ENCODE data around the gene SMIM45.

SMIM45 gene

DNA sequence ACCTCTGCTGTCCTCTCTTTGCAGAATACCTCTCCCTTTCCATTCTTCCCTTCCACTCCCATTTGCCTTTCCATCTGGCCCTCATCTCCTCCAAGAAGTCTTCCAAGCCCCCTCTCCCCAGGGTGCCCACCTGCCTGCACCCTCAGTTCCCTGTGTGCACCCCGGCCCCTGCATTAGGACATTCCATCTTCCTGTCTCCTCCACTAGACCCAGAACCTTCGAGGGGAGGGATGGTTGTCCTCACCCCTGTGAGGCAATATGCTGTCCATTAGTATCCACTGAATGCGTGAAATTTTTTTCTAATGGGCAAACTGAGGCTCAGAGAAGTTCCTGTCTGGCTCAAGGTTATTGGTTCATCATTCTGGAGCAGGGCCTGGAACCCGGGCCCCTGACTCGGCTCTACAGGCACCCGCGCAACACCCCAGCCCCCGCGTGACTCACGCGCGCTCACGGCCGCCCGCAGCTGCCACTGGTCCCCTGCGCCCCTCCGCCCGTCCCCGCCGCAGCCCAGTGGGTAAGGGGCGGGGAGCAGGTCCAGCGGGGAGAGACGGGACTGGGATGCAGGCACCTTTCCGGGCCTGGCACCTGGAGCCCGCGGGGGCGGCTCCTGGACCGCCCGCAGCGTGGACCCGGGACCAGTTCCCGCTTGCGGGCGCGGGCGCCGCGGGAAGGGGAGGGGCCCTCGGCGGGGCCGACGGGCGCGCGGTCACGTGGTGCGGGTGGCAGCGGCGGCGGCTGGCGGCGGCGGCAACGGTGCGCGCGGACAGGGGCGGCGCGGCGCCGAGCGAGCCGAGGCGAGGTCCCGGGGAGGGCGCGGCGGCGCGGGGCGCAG lies 24.3 kb downstream of the SMIM45 start:
- Histone ChIP-seq H3K27ac (ENCODE audit: low read depth, low read length, severe bottlenecking) (no peak overlapping the region), H3K36me3 (ENCODE audit: control insufficient read depth, insufficient read depth, low read length) (no peaks in the 10 kb centered on the region), H3K4me3 (ENCODE audit: extremely low read depth, insufficient read depth, low read length, poor library complexity, severe bottlenecking) (peak overlapping the region; percentile 46), H3K9me3 (ENCODE audit: control insufficient read depth, low read length) (no peaks in the 10 kb centered on the region), H3K4me1 (ENCODE audit: control insufficient read depth, insufficient read depth, low read length, poor library complexity, severe bottlenecking) (peaks cover 5% of the 10 kb centered on the region)
- 4 to 7% methylated on average over 11 to 34 of the region's 72 CpGs for WGBS, 2 experiments (ENCODE audit: insufficient coverage in 2 of 2)

GRCh38 chr22:41976961-41977566 lies 25.1 kb downstream of the SMIM45 start:
- Histone ChIP-seq H3K27ac (ENCODE audit: low read depth, low read length, severe bottlenecking) (no peak overlapping the region), H3K4me3 (ENCODE audit: extremely low read depth, insufficient read depth, low read length, poor library complexity, severe bottlenecking) (peak overlapping the region; percentile 37), H3K4me1 (ENCODE audit: control insufficient read depth, insufficient read depth, low read length, poor library complexity, severe bottlenecking) (peaks cover 5% of the 10 kb centered on the region), H3K9me3 (ENCODE audit: control insufficient read depth, low read length) (no peaks in the 10 kb centered on the region), H3K36me3 (ENCODE audit: control insufficient read depth, insufficient read depth, low read length) (no peaks in the 10 kb centered on the region)
- WGBS, 2 experiments (ENCODE audit: insufficient coverage in 2 of 2): 6% methylated on average over 41 to 42 of the region's 46 CpGs

GRCh38 chr22:41978732-41979131 lies 26.8 kb downstream of the SMIM45 start:
- no peaks in the 10 kb centered on the region for H3K36me3 ChIP-seq (ENCODE audit: control insufficient read depth, insufficient read depth, low read length)
- H3K9me3 ChIP-seq (ENCODE audit: control insufficient read depth, low read length): no peaks in the 10 kb centered on the region
- 100% methylated on average over 1 of the region's 1 CpG; no CpG with 5 or more reads in 1 of the 2 experiments for WGBS, 2 experiments (ENCODE audit: insufficient coverage in 2 of 2)
- peaks cover 5% of the 10 kb centered on the region for H3K4me1 ChIP-seq (ENCODE audit: control insufficient read depth, insufficient read depth, low read length, poor library complexity, severe bottlenecking)
- H3K27ac ChIP-seq (ENCODE audit: low read depth, low read length, severe bottlenecking): no peak overlapping the region
- no peak overlapping the region for H3K4me3 ChIP-seq (ENCODE audit: extremely low read depth, insufficient read depth, low read length, poor library complexity, severe bottlenecking)

DNA sequence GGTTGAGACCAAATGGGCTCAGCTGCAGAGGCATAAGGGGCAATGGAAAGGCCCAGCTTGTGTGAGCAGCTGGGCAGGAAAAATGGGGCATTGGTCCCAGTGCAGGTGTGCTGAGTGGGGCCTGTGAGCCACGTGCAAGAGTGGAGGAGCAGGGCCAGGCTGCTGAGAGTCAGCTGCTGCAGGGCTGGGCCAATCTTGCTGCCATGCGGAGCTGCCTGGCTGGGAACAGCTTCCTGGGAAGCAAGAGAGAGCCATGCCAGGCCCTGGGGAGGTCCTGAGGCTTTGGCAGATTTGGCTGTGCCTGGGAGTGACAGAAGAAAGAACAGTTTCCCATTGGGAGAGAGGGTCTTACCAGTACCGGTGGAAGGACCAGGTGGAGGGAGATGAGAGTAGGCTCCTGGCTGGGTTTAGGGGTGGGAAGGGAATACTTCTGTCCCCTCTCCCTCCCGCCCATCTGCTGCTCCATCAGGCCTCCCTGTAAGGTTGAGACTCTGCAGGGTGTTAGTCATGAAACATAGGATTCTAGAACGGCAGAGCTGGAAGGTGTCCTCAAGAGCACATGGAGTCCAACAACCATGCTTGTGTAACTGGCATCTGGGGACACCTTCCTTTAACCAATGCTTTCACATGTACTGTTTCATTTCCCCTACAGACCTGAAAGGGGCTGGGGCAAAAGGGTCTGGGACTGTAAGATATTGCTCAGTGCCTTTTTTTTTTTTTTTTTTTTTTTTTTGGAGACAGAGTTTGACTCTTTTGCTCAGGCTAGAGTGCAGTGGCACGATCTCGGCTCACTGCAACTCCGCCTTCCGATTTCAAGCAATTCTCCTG lies 27.7 kb downstream of the SMIM45 start:
- H3K36me3 ChIP-seq (ENCODE audit: control insufficient read depth, insufficient read depth, low read length): no peaks in the 10 kb centered on the region
- H3K27ac ChIP-seq (ENCODE audit: low read depth, low read length, severe bottlenecking): no peak overlapping the region
- H3K4me3 ChIP-seq (ENCODE audit: extremely low read depth, insufficient read depth, low read length, poor library complexity, severe bottlenecking): no peak overlapping the region
- no peaks in the 10 kb centered on the region for H3K9me3 ChIP-seq (ENCODE audit: control insufficient read depth, low read length)
- WGBS, 2 experiments (ENCODE audit: insufficient coverage in 2 of 2): 88 to 91% methylated on average over 4 to 8 of the region's 9 CpGs
- peaks cover 5% of the 10 kb centered on the region for H3K4me1 ChIP-seq (ENCODE audit: control insufficient read depth, insufficient read depth, low read length, poor library complexity, severe bottlenecking)

GRCh38 chr22:41982865-41983264 lies 30.9 kb downstream of the SMIM45 start:
- no peaks in the 10 kb centered on the region for H3K36me3 ChIP-seq (ENCODE audit: control insufficient read depth, insufficient read depth, low read length)
- 88 to 90% methylated on average over 4 to 5 of the region's 5 CpGs for WGBS, 2 experiments (ENCODE audit: insufficient coverage in 2 of 2)

DNA sequence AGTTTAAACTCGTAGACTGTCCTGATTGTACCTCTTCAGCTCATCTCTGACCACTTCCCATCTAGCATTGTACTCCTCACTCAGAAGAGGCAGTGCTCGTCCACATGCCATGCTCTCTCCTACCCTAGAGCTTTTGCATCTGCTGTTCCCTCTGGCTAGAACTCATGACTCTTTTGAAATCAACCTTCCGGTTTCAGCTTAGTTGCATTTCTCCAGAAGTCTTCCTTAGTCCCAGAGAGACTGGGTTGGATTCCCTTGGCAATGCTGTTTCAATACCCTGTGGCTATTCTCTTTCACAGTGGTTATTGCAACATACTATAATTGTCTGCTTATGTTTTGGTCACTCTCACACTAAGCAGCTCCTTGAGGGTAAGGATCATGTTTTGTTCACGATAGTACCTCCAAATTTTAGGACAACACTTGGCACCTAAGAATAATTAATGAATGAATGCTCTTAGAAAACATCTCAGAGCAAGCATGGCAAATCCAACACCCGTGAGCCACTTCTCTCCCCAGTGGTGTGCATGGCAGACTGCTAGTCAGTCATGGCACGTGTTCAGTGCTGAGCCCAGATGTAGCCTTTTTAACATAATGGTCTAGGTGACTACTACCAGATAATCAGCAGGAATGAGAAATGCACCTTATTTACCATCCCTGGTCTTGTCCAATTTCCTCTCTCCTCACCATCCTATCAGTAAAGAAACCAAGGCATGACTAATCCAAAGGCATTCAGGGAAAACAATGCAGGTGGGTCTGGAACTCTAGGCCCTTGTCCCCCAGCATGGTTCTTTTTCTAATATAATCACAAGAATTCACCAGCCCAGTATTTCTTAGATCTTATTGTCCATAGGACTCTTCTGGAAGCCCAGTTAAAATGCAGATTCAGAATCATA lies 31.8 kb downstream of the SMIM45 start:
- Histone ChIP-seq H3K4me1 (ENCODE audit: control insufficient read depth, insufficient read depth, low read length, poor library complexity, severe bottlenecking) (no peaks in the 10 kb centered on the region), H3K9me3 (ENCODE audit: control insufficient read depth, low read length) (no peaks in the 10 kb centered on the region), H3K4me3 (ENCODE audit: extremely low read depth, insufficient read depth, low read length, poor library complexity, severe bottlenecking) (no peak overlapping the region), H3K27ac (ENCODE audit: low read depth, low read length, severe bottlenecking) (no peak overlapping the region), H3K36me3 (ENCODE audit: control insufficient read depth, insufficient read depth, low read length) (no peaks in the 10 kb centered on the region)
- WGBS, 2 experiments (ENCODE audit: insufficient coverage in 2 of 2): 87 to 88% methylated on average over 3 to 6 of the region's 6 CpGs

More at GRCh38 chr22:41982865-41983264, 30.9 kb downstream of the SMIM45 start:
- Histone ChIP-seq H3K4me1 (ENCODE audit: control insufficient read depth, insufficient read depth, low read length, poor library complexity, severe bottlenecking) (no peaks in the 10 kb centered on the region), H3K27ac (ENCODE audit: low read depth, low read length, severe bottlenecking) (no peak overlapping the region), H3K4me3 (ENCODE audit: extremely low read depth, insufficient read depth, low read length, poor library complexity, severe bottlenecking) (no peak overlapping the region), H3K9me3 (ENCODE audit: control insufficient read depth, low read length) (no peaks in the 10 kb centered on the region)

GRCh38 chr22:41987276-41987675 lies 35.3 kb downstream of the SMIM45 start:
- Histone ChIP-seq H3K4me1 (ENCODE audit: control insufficient read depth, insufficient read depth, low read length, poor library complexity, severe bottlenecking) (no peaks in the 10 kb centered on the region), H3K36me3 (ENCODE audit: control insufficient read depth, insufficient read depth, low read length) (no peaks in the 10 kb centered on the region), H3K27ac (ENCODE audit: low read depth, low read length, severe bottlenecking) (no peak overlapping the region), H3K4me3 (ENCODE audit: extremely low read depth, insufficient read depth, low read length, poor library complexity, severe bottlenecking) (no peak overlapping the region), H3K9me3 (ENCODE audit: control insufficient read depth, low read length) (no peaks in the 10 kb centered on the region)
- WGBS, 2 experiments (ENCODE audit: insufficient coverage in 2 of 2): 89 to 100% methylated on average over 1 to 5 of the region's 5 CpGs

DNA sequence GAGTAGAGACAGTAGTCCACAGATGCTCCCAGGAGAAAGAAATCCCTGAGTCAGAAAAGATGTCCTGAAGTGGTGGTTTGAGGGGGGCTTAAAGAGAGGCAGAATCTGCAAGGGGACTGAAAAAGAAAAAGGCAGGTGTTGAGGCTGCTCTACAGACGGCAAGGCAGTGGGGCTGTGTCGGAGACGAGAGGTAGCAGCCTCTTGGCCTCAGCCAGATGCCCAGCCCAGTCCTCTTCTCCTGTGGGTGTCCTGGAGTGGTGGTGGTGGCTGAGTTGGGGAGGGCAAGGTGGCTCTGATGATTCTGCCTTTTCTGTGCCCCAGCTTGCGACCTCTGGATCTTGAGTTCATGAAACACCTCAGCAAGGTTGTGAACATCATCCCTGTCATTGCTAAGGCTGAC lies 37.3 kb downstream of the SMIM45 start:
- Histone ChIP-seq H3K4me3 (ENCODE audit: extremely low read depth, insufficient read depth, low read length, poor library complexity, severe bottlenecking) (no peak overlapping the region), H3K9me3 (ENCODE audit: control insufficient read depth, low read length) (no peaks in the 10 kb centered on the region), H3K4me1 (ENCODE audit: control insufficient read depth, insufficient read depth, low read length, poor library complexity, severe bottlenecking) (no peaks in the 10 kb centered on the region), H3K27ac (ENCODE audit: low read depth, low read length, severe bottlenecking) (no peak overlapping the region), H3K36me3 (ENCODE audit: control insufficient read depth, insufficient read depth, low read length) (no peaks in the 10 kb centered on the region)
- 87 to 95% methylated on average over 3 to 4 of the region's 4 CpGs for WGBS, 2 experiments (ENCODE audit: insufficient coverage in 2 of 2)

DNA sequence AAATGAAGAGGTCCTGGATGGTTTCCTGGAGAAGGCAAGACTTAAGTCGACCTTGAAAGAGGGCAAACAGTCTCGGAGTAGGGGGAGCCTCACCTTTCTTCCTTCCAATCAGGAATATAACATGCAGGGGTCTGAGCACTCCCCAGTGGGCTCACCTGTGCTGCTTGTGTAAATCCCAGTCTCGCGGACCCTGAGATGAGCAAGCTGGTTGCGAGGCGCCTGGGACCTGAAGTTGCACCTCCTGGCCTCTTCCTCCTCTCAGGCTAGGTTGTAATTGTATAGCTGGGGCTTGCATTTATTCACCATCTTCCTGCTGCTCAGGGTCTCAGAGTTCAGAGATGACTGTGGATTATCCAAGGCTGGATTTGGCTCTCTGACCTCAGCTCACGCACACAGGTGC lies 39.2 kb downstream of the SMIM45 start:
- no peaks in the 10 kb centered on the region for H3K36me3 ChIP-seq (ENCODE audit: control insufficient read depth, insufficient read depth, low read length)
- 95 to 100% methylated on average over 5 to 6 of the region's 7 CpGs for WGBS, 2 experiments (ENCODE audit: insufficient coverage in 2 of 2)

DNA sequence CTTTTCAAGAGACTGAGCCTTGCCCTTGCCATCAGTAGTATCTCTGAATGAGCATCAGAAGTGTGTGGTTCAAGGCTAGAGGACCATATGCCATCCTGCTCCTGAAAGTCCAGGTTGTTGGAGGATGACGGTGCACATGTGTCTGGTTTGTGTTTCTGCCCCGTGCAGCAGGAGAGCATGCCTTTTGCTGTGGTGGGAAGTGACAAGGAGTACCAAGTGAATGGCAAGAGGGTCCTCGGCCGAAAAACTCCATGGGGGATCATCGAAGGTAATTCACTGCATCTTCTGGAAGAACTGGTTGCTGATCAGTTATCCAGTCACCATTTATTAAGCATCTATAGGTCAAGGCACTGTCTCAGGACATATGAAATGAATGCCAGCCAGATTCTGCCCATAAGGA lies 40.5 kb downstream of the SMIM45 start:
- Histone ChIP-seq H3K4me3 (ENCODE audit: extremely low read depth, insufficient read depth, low read length, poor library complexity, severe bottlenecking) (no peak overlapping the region), H3K4me1 (ENCODE audit: control insufficient read depth, insufficient read depth, low read length, poor library complexity, severe bottlenecking) (no peaks in the 10 kb centered on the region), H3K27ac (ENCODE audit: low read depth, low read length, severe bottlenecking) (no peak overlapping the region), H3K36me3 (ENCODE audit: control insufficient read depth, insufficient read depth, low read length) (no peaks in the 10 kb centered on the region), H3K9me3 (ENCODE audit: control insufficient read depth, low read length) (no peaks in the 10 kb centered on the region)
- 94 to 97% methylated on average over 5 of the region's 5 CpGs for WGBS, 2 experiments (ENCODE audit: insufficient coverage in 2 of 2)

More for the DNA sequence above, 39.2 kb downstream of the SMIM45 start:
- Histone ChIP-seq H3K4me1 (ENCODE audit: control insufficient read depth, insufficient read depth, low read length, poor library complexity, severe bottlenecking) (no peaks in the 10 kb centered on the region), H3K27ac (ENCODE audit: low read depth, low read length, severe bottlenecking) (no peak overlapping the region), H3K9me3 (ENCODE audit: control insufficient read depth, low read length) (no peaks in the 10 kb centered on the region), H3K4me3 (ENCODE audit: extremely low read depth, insufficient read depth, low read length, poor library complexity, severe bottlenecking) (no peak overlapping the region)

All from mesodermal cell (in vitro differentiated cells).